OCI-LY7 (cell line): ENCODE measurements around the gene SMG6. TPM values are rescaled to one million over a fixed set of nuclear protein-coding genes. Genes with fewer than 3 reads are reported as not detected.

Experiments
- BruUV-seq: library from RNA; stranded (reverse); fragments of 400-500 nt; replicated peaks from 2 replicates; lab custom pipeline; 2021; lab: Mats Ljungman, UMichigan
- CTCF ChIA-PET: fragments of 300-600 bp; sonication (Branson Sonifier 250); formaldehyde crosslinking; loops from one replicate; lab custom pipeline; 2022; ENCODE audit warnings: antibody characterized with exemption; ENCODE audit not compliant: unreplicated experiment; lab: Charles Lee
- POLR2A ChIA-PET: fragments of 300-600 bp; sonication (Branson Sonifier 250); formaldehyde crosslinking; loops from one replicate; lab custom pipeline; 2022; ENCODE audit warnings: antibody characterized with exemption; lab: Charles Lee
- DNase-seq: peaks from one replicate; pipeline ENCODE4 v3.0.0-alpha.2; 2015; ENCODE audit warnings: low spot score
- H2AFZ ChIP-seq: fragments of 200-600 bp; sonication (generic), shearing (Covaris generic); 2 replicates; pipeline ENCODE4 v1.6.1; 2014; ENCODE audit warnings: mild to moderate bottlenecking, antibody characterized with exemption, low read length, moderate library complexity
- H3K27ac ChIP-seq: fragments of 200-600 bp; sonication (generic); 2 replicates; pipeline ENCODE4 v1.5.1; 2014; ENCODE audit warnings: mixed run types, low read depth, mild to moderate bottlenecking, moderate library complexity, low read length, inconsistent platforms; ENCODE audit not compliant: poor library complexity, severe bottlenecking
- H3K36me3 ChIP-seq: fragments of 200-600 bp; sonication (generic); 2 replicates; pipeline ENCODE4 v1.6.1; 2014; ENCODE audit warnings: mild to moderate bottlenecking, antibody characterized with exemption, low read length, moderate library complexity, mixed read lengths; ENCODE audit not compliant: insufficient read depth
- H3K4me1 ChIP-seq: fragments of 200-600 bp; sonication (generic); 2 replicates; pipeline ENCODE4 v1.5.1; 2014; ENCODE audit warnings: mild to moderate bottlenecking, low read length; ENCODE audit not compliant: insufficient read depth, poor library complexity, severe bottlenecking
- H3K4me2 ChIP-seq: fragments of 200-600 bp; sonication (generic); 2 replicates; pipeline ENCODE4 v1.6.1; 2014; ENCODE audit warnings: mild to moderate bottlenecking, low read length
- H3K4me3 ChIP-seq: fragments of 200-600 bp; sonication (generic); 2 replicates; pipeline ENCODE4 v1.5.1; 2014; ENCODE audit warnings: mild to moderate bottlenecking, low read depth, low read length; ENCODE audit not compliant: poor library complexity, severe bottlenecking
- H3K79me2 ChIP-seq: fragments of 200-600 bp; sonication (generic); 2 replicates; pipeline ENCODE4 v1.6.1; 2016; ENCODE audit warnings: low read depth, mild to moderate bottlenecking, low read length, moderate library complexity, mixed read lengths; ENCODE audit not compliant: insufficient read depth
- H3K9me2 ChIP-seq: fragments of 200-600 bp; sonication (generic); 2 replicates; pipeline ENCODE4 v1.6.1; 2016; ENCODE audit warnings: mild to moderate bottlenecking, low read length, mixed read lengths; ENCODE audit not compliant: insufficient read depth
- H3K9me3 ChIP-seq: fragments of 200-600 bp; sonication (generic); 2 replicates; pipeline ENCODE4 v1.6.1; 2014; ENCODE audit warnings: mild to moderate bottlenecking, mixed run types, low read length, mixed read lengths
- H4K20me1 ChIP-seq: fragments of 200-600 bp; sonication (generic); 2 replicates; pipeline ENCODE4 v1.6.1; 2014; ENCODE audit warnings: mild to moderate bottlenecking, antibody characterized with exemption, low read length, moderate library complexity, mixed read lengths; ENCODE audit not compliant: insufficient read depth
- CTCF ChIP-seq: fragments of 200-600 bp; sonication (generic); conservative IDR thresholded peaks from 2 replicates; pipeline ENCODE4 v1.5.1; 2014; ENCODE audit warnings: mild to moderate bottlenecking, antibody characterized with exemption, low read length, moderate library complexity, mixed read lengths
- EZH2phosphoT487 ChIP-seq: fragments of 200-600 bp; sonication (generic); IDR thresholded peaks from 2 replicates; pipeline ENCODE4 v1.6.1; 2018; ENCODE audit warnings: low read depth, borderline replicate concordance, mild to moderate bottlenecking, mixed run types, antibody characterized with exemption, low read length, moderate library complexity, mixed read lengths
- intact Hi-C: fragments of 100-400 bp; cut with micrococcal nuclease; formaldehyde crosslinking; loops from one replicate; pipeline ENCODE4 v1.10.0; 2022; ENCODE audit not compliant: unreplicated experiment
- total RNA-seq, 2 experiments: library from RNA; depleted of rRNA in 1 of 2; stranded (reverse); fragments of >200 nt in 1 of 2; shearing (Covaris generic) in 1 of 2; gene quantifications; 2 replicates each; pipeline ENCODE4 v1.2.3, GENCODE V29; 2014 to 2022

The SMG6 gene
- total RNA-seq, 2 experiments from 2014 or later, result 12.5 to 17.8 TPM

GRCh38 chr17:2048805-2049204, 254.8 kb downstream of the SMG6 start:
- no peak for DNase-seq
- intact Hi-C loops, result no loop called here
- H3K27ac ChIP-seq, result no peak overlapping the region
- no peak overlapping the region for H2AFZ ChIP-seq
- H3K36me3 ChIP-seq, result peaks cover 11% of the 10 kb centered on the region; the same call in 1 of the 2 replicates
- no peak overlapping the region for H3K4me3 ChIP-seq
- H3K9me3 ChIP-seq, result no peaks in the 10 kb centered on the region
- H3K4me1 ChIP-seq, result peaks cover 10% of the 10 kb centered on the region
- ChIA-PET CTCF (no interaction called here), POLR2A (no interaction called here)
- no peaks in the 10 kb centered on the region for H3K79me2 ChIP-seq
- no TSS peak for BruUV-seq
- H3K9me2 ChIP-seq, result no peaks in the 10 kb centered on the region
- no peak for TF ChIP-seq CTCF
- TF ChIP-seq EZH2phosphoT487, result no peak
- H3K4me2 ChIP-seq, result no peak overlapping the region
- no peaks in the 10 kb centered on the region for H4K20me1 ChIP-seq

- Histone ChIP-seq H3K79me2 (peaks cover 2% of the 10 kb centered on the region; the same call in 1 of the 2 replicates), H3K4me2 (no peak overlapping the region), H2AFZ (no peak overlapping the region), H3K9me2 (no peaks in the 10 kb centered on the region), H3K4me1 (peaks cover 13% of the 10 kb centered on the region), H4K20me1 (no peaks in the 10 kb centered on the region), H3K27ac (no peak overlapping the region), H3K9me3 (no peaks in the 10 kb centered on the region), H3K36me3 (peaks cover 22% of the 10 kb centered on the region; the same call in 1 of the 2 replicates), H3K4me3 (no peak overlapping the region)
- no peak for TF ChIP-seq EZH2phosphoT487
- TF ChIP-seq CTCF, result no peak
- intact Hi-C loops, result no loop called here
- DNase-seq, result no peak
- ChIA-PET POLR2A (no interaction called here), CTCF (no interaction called here)
- no TSS peak for BruUV-seq
Measured at GRCh38 chr17:2047590-2047989, 256.0 kb downstream of the SMG6 start.

DNA sequence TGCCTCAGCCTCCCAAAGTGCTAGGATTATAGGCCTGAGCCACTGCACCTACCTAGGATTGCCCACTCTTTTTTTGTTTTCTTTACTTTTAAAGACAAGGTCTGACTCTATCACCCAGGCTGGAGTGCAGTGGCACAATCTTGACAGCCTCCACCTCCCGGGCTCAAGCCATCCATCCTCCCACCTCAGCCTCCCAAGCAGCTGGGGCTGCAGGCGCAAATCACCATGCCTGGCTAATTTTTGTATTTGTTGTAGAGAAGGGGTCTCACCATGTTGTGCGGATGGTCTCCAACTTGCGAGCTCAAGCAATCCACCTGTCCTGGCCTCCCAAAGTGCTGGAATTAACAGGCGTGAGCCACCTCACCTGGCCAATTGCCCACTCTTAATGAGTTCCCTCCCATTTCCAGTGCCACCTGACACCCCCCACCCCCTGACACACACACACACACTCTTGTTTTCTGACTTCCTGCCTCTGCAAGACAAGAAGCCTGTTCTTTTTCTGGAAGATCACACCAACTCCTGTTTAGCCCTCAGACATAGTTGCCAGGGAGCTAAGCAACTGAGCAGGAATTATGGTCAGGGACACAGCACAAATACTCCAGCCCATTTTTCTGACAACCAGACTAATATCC, 259.2 kb downstream of the SMG6 start:
- no peak overlapping the region for H3K4me2 ChIP-seq
- H3K4me1 ChIP-seq, result peaks cover 15% of the 10 kb centered on the region
- H3K36me3 ChIP-seq, result peaks cover 31% of the 10 kb centered on the region; the same call in 1 of the 2 replicates
- ChIA-PET POLR2A (interaction anchor here (0.5 kb wide), 1 partner anchor 9 kb away, joined by 5 read pairs; no protein-coding TSS in a partner anchor), CTCF (no interaction called here)
- H3K27ac ChIP-seq, result no peak overlapping the region
- H4K20me1 ChIP-seq, result no peaks in the 10 kb centered on the region
- H3K4me3 ChIP-seq, result no peak overlapping the region
- no peak overlapping the region for H2AFZ ChIP-seq
- BruUV-seq, result no TSS peak
- H3K79me2 ChIP-seq, result peaks cover 6% of the 10 kb centered on the region; the same call in 1 of the 2 replicates
- H3K9me3 ChIP-seq, result no peaks in the 10 kb centered on the region
- no peaks in the 10 kb centered on the region for H3K9me2 ChIP-seq
- no peak for DNase-seq
- intact Hi-C loops, result no loop called here
- no peak for TF ChIP-seq CTCF
- no peak for TF ChIP-seq EZH2phosphoT487
